ENCODE results near the gene FAT3. TPM values are rescaled to one million over a fixed set of nuclear protein-coding genes. Genes with fewer than 3 reads are reported as not detected.

Gene FAT3
- total RNA-seq, 1 experiment from 2014 or later, result 0.02 TPM

DNA sequence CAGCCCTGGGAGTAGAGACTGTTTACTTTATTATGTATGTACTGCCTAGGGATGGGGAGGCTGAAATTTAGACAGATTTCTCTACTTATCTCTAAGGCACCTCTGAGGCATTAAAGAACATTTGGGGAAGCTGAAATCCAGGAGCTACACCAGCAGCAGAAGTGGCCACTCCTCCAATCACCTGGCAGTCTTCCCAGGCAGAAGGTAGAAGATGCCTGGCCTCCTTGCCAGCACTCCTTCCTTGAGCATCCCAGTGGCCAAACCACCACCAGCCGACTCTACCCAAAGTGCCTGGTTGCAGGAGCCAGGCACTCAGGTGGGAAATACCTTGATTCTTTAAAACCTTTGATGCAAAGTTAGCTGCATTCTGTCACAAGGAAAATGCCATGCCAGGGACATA lies 1.9 kb upstream of the FAT3 start:
- DNase-seq (ENCODE audit: low read depth, low spot score) (no peak), ATAC-seq (no peak)
- Histone ChIP-seq H3K4me3 (replicated peaks in 1 of 2; ENCODE audit: low read depth in 1 of 2, low read length in 2 of 2) (no peak overlapping the region), H3K79me2 (ENCODE audit: insufficient read depth, low read length) (no peaks in the 10 kb centered on the region), H3K27ac (ENCODE audit: low read depth, low read length) (no peak overlapping the region), H2AFZ (ENCODE audit: low read depth, low read length, poor library complexity, severe bottlenecking) (no peak overlapping the region), H3K27me3 (ENCODE audit: insufficient read depth, low read length) (no peaks in the 10 kb centered on the region), H3K36me3 (ENCODE audit: control insufficient read depth in 1 of 2, insufficient read depth in 2 of 2, low read length in 2 of 2) (no peaks in the 10 kb centered on the region), H3K9ac (ENCODE audit: low read length) (no peak overlapping the region), H3K9me3 (ENCODE audit: control insufficient read depth in 1 of 2, insufficient read depth in 1 of 2, low read depth in 1 of 2, low read length in 2 of 2) (peaks cover 0 to 8% of the 10 kb centered on the region in 2 experiments; a peak in 2 of 4 replicates), H3K9me2 (ENCODE audit: insufficient read depth) (no peaks in the 10 kb centered on the region), H3K4me2 (ENCODE audit: low read length) (no peak overlapping the region), H3K4me1 (ENCODE audit: control insufficient read depth in 1 of 2, insufficient read depth in 2 of 2, low read length in 2 of 2) (no peaks in the 10 kb centered on the region), H4K20me1 (ENCODE audit: insufficient read depth) (no peaks in the 10 kb centered on the region)
- POLR2A ChIA-PET, result no interaction called here
- CTCF ChIA-PET, result no interaction called here
- TF ChIP-seq YY1 (IDR thresholded peaks at IDR 0.05; ENCODE audit: extremely low read depth, insufficient replicate concordance, low read depth, low read length) (no peak), ZNF274 (IDR thresholded peaks at IDR 0.05; ENCODE audit: low read depth, low read length) (no peak), ZFX (IDR thresholded peaks at IDR 0.05) (no peak), CEBPB (IDR thresholded peaks at IDR 0.05; ENCODE audit: low read depth) (no peak), POLR2A (IDR thresholded peaks at IDR 0.05; ENCODE audit: borderline replicate concordance, extremely low read depth, insufficient read depth, insufficient read length) (no peak), TCF7L2 (IDR thresholded peaks at IDR 0.05; ENCODE audit: borderline replicate concordance, extremely low read depth, insufficient read depth, insufficient read length) (no peak), ELF1 (IDR thresholded peaks at IDR 0.05; ENCODE audit: borderline replicate concordance, low read depth) (no peak), EZH2phosphoT487 (IDR thresholded peaks at IDR 0.05; ENCODE audit: borderline replicate concordance) (no peak), SRF (IDR thresholded peaks at IDR 0.05; ENCODE audit: low read depth) (no peak), JUND (IDR thresholded peaks at IDR 0.05) (no peak), RAD21 (IDR thresholded peaks at IDR 0.05; ENCODE audit: low read depth) (no peak), POLR2AphosphoS5 (IDR thresholded peaks at IDR 0.05; ENCODE audit: low read depth, low read length) (no peak), CBX3 (IDR thresholded peaks at IDR 0.05; ENCODE audit: low read depth) (no peak)
- TF ChIP-seq, protein P1, sequence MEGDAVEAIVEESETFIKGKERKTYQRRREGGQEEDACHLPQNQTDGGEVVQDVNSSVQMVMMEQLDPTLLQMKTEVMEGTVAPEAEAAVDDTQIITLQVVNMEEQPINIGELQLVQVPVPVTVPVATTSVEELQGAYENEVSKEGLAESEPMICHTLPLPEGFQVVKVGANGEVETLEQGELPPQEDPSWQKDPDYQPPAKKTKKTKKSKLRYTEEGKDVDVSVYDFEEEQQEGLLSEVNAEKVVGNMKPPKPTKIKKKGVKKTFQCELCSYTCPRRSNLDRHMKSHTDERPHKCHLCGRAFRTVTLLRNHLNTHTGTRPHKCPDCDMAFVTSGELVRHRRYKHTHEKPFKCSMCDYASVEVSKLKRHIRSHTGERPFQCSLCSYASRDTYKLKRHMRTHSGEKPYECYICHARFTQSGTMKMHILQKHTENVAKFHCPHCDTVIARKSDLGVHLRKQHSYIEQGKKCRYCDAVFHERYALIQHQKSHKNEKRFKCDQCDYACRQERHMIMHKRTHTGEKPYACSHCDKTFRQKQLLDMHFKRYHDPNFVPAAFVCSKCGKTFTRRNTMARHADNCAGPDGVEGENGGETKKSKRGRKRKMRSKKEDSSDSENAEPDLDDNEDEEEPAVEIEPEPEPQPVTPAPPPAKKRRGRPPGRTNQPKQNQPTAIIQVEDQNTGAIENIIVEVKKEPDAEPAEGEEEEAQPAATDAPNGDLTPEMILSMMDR (IDR thresholded peaks at IDR 0.05 in 2 of 3, conservative IDR thresholded peaks at IDR 0.05 in 1 of 3; ENCODE audit: borderline replicate concordance in 1 of 3, insufficient read depth in 1 of 3, low read depth in 2 of 3, low read length in 2 of 3), result no peak
- TF ChIP-seq, protein P2, sequence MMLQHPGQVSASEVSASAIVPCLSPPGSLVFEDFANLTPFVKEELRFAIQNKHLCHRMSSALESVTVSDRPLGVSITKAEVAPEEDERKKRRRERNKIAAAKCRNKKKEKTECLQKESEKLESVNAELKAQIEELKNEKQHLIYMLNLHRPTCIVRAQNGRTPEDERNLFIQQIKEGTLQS (IDR thresholded peaks at IDR 0.05), result no peak
- TF ChIP-seq, protein P3, sequence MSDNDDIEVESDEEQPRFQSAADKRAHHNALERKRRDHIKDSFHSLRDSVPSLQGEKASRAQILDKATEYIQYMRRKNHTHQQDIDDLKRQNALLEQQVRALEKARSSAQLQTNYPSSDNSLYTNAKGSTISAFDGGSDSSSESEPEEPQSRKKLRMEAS (IDR thresholded peaks at IDR 0.05), result no peak
- TF ChIP-seq, protein P4, sequence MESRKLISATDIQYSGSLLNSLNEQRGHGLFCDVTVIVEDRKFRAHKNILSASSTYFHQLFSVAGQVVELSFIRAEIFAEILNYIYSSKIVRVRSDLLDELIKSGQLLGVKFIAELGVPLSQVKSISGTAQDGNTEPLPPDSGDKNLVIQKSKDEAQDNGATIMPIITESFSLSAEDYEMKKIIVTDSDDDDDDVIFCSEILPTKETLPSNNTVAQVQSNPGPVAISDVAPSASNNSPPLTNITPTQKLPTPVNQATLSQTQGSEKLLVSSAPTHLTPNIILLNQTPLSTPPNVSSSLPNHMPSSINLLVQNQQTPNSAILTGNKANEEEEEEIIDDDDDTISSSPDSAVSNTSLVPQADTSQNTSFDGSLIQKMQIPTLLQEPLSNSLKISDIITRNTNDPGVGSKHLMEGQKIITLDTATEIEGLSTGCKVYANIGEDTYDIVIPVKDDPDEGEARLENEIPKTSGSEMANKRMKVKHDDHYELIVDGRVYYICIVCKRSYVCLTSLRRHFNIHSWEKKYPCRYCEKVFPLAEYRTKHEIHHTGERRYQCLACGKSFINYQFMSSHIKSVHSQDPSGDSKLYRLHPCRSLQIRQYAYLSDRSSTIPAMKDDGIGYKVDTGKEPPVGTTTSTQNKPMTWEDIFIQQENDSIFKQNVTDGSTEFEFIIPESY (IDR thresholded peaks at IDR 0.05; ENCODE audit: extremely low read depth, insufficient replicate concordance, low read length), result no peak
- RAD21 ChIA-PET (ENCODE audit: low non-redundant PET in 1 of 2, low total read pairs in 2 of 2, uncharacterized antibody in 2 of 2, unreplicated experiment in 2 of 2), result no interaction called here
- intact Hi-C loops (cut with micrococcal nuclease), result no loop called here
- no TSS peak for BruUV-seq (replicated peaks)
